G401.6 (cell line): ENCODE results near the gene CXCL16.

Experiments used
- FAIRE-seq: peaks from 2 replicates; lab custom pipeline; 2012; peaks lifted over from hg19 to GRCh38; lab: Jason Lieb, UNC

The CXCL16 gene

GRCh38 chr17:4750606-4751005 is 10.9 kb upstream of the CXCL16 start:
- no peak for FAIRE-seq

- FAIRE-seq: no peak
These were observed 9.0 kb upstream of the CXCL16 start for GRCh38 chr17:4748686-4749085.

- no peak for FAIRE-seq
These were observed 8.1 kb upstream of the CXCL16 start for GRCh38 chr17:4747847-4748246.

GRCh38 chr17:4744999-4745969 is 5.6 kb upstream of the CXCL16 start:
- no peak for FAIRE-seq

- no peak for FAIRE-seq
These were observed 4.2 kb upstream of the CXCL16 start for GRCh38 chr17:4743898-4744297.

GRCh38 chr17:4743216-4743615 is 3.5 kb upstream of the CXCL16 start:
- no peak for FAIRE-seq

GRCh38 chr17:4742629-4743028 is 2.9 kb upstream of the CXCL16 start:
- no peak for FAIRE-seq

GRCh38 chr17:4742133-4742532 is 2.4 kb upstream of the CXCL16 start:
- no peak for FAIRE-seq

- no peak for FAIRE-seq
These were observed 1.8 kb upstream of the CXCL16 start for GRCh38 chr17:4741544-4741943.

- FAIRE-seq: no peak
These were observed 856 bp upstream of the CXCL16 start for GRCh38 chr17:4740584-4740983.

- no peak for FAIRE-seq
These were observed 260 bp upstream of the CXCL16 start for GRCh38 chr17:4740025-4740351.

- FAIRE-seq: no peak
These were observed 1.3 kb downstream of the CXCL16 start for GRCh38 chr17:4738136-4739121.

- FAIRE-seq: no peak
These were observed 3.7 kb downstream of the CXCL16 start for GRCh38 chr17:4735876-4736651.

- no peak for FAIRE-seq
These were observed 4.8 kb downstream of the CXCL16 start for GRCh38 chr17:4734857-4735475.

- no peak for FAIRE-seq
These were observed 6.6 kb downstream of the CXCL16 start for GRCh38 chr17:4733073-4733531.

- no peak for FAIRE-seq
These were observed 11.6 kb downstream of the CXCL16 start for GRCh38 chr17:4728124-4728523.

GRCh38 chr17:4725646-4726310 is 13.9 kb downstream of the CXCL16 start:
- FAIRE-seq: no peak

- FAIRE-seq: no peak
These were observed 15.1 kb downstream of the CXCL16 start for GRCh38 chr17:4724650-4725049.

- no peak for FAIRE-seq
These were observed 17.0 kb downstream of the CXCL16 start for GRCh38 chr17:4722678-4723240.

GRCh38 chr17:4721203-4722135 is 18.3 kb downstream of the CXCL16 start:
- no peak for FAIRE-seq
